Activated B cell treated with CpG ODN at 0.5 μM for 24 hours (primary cell): ENCODE measurements around the gene TMEM82. TPM values are rescaled to one million over a fixed set of nuclear protein-coding genes. Genes with fewer than 3 reads are reported as not detected.

Source experiments
- ATAC-seq: fragments of 200-7000 bp; cut with Tn5 transposase; one replicate; pipeline ENCODE4 v1.10.0; 2021; ENCODE audit warnings: low read depth, mild to moderate bottlenecking, moderate library complexity
- CTCF ChIA-PET: fragments of 350-600 bp; sonication (Branson Sonifier 250); formaldehyde crosslinking; loops from one replicate; lab custom pipeline; 2021; ENCODE audit warnings: antibody characterized with exemption; lab: Charles Lee
- POLR2A ChIA-PET: fragments of 350-600 bp; sonication (Branson Sonifier 250); formaldehyde crosslinking; loops from one replicate; lab custom pipeline; 2021; ENCODE audit warnings: antibody characterized with exemption; lab: Charles Lee
- DNase-seq: peaks from one replicate; pipeline ENCODE4 v3.0.0; 2022
- H3K27ac Mint-ChIP-seq: one replicate; pipeline ENCODE4 v1.8.0; 2020; ENCODE audit warnings: mixed read lengths
- H3K27me3 Mint-ChIP-seq: one replicate; pipeline ENCODE4 v1.8.0; 2021; ENCODE audit warnings: mixed read lengths
- H3K36me3 Mint-ChIP-seq: one replicate; pipeline ENCODE4 v1.8.0; 2021; ENCODE audit warnings: low read depth, mixed read lengths
- H3K4me1 Mint-ChIP-seq: one replicate; pipeline ENCODE4 v1.8.0; 2021; ENCODE audit warnings: mixed read lengths
- H3K4me3 Mint-ChIP-seq: one replicate; pipeline ENCODE4 v1.8.0; 2020; ENCODE audit warnings: mild to moderate bottlenecking, mixed read lengths
- H3K9me3 Mint-ChIP-seq: one replicate; pipeline ENCODE4 v1.8.0; 2020; ENCODE audit warnings: mixed read lengths
- CTCF ChIP-seq: fragments of 200-600 bp; IDR thresholded peaks from one replicate; pipeline ENCODE4 v1.8.0; 2022; ENCODE audit warnings: antibody characterized with exemption, mild to moderate bottlenecking
- intact Hi-C: fragments of 100-400 bp; cut with micrococcal nuclease; formaldehyde crosslinking; loops from one replicate; pipeline ENCODE4 v1.15.1; 2024
- total RNA-seq: library from RNA; stranded (reverse); gene quantifications from 2 replicates; pipeline ENCODE4 v1.2.3, GENCODE V29; 2022

TMEM82 gene
- total RNA-seq, 1 donor from 2014 or later: not detected

GRCh38 chr1:15740924-15741850 lies 1.1 kb upstream of the TMEM82 start:
- no peak for TF ChIP-seq CTCF
- DNase-seq (peak; percentile 66), ATAC-seq (peak; percentile 94)
- no peak overlapping the region for H3K27ac Mint-ChIP-seq
- POLR2A ChIA-PET: interaction anchor here (0.9 to 1.6 kb wide), 3 partner anchors 56 to 214 kb away, joined by 3 to 5 read pairs (median 4); partner anchors contain the start of genes DDI2 and DNAJC16
- no peaks in the 10 kb centered on the region for H3K27me3 Mint-ChIP-seq
- peaks cover 6% of the 10 kb centered on the region for H3K4me1 Mint-ChIP-seq
- H3K4me3 Mint-ChIP-seq: no peak overlapping the region
- CTCF ChIA-PET: interaction anchor here (0.6 to 1.9 kb wide), 10 partner anchors 20 to 418 kb away, joined by 3 to 11 read pairs (median 4); partner anchors contain the start of gene DNAJC16
- intact Hi-C loops: loop anchor here (1.0 to 10.0 kb wide), 7 partner anchors 44 to 614 kb away; partner anchors contain the start of gene CASP9
- no peaks in the 10 kb centered on the region for H3K36me3 Mint-ChIP-seq
- H3K9me3 Mint-ChIP-seq: no peaks in the 10 kb centered on the region

GRCh38 chr1:15744122-15744679 lies 1.9 kb downstream of the TMEM82 start:
- H3K9me3 Mint-ChIP-seq: no peaks in the 10 kb centered on the region
- no peak for DNase-seq
- no peak for ATAC-seq
- peaks cover 6% of the 10 kb centered on the region for H3K4me1 Mint-ChIP-seq
- intact Hi-C loops: loop anchor here (5.0 to 10.0 kb wide), 4 partner anchors 47 to 617 kb away; a partner anchor contains a TSS
- H3K27ac Mint-ChIP-seq: no peak overlapping the region
- no peak for TF ChIP-seq CTCF
- ChIA-PET POLR2A (no interaction called here), CTCF (no interaction called here)
- H3K36me3 Mint-ChIP-seq: no peaks in the 10 kb centered on the region
- no peaks in the 10 kb centered on the region for H3K27me3 Mint-ChIP-seq
- no peak overlapping the region for H3K4me3 Mint-ChIP-seq

GRCh38 chr1:15747378-15747777 lies 5.1 kb downstream of the TMEM82 start:
- no peaks in the 10 kb centered on the region for H3K9me3 Mint-ChIP-seq
- TF ChIP-seq CTCF: no peak
- H3K27ac Mint-ChIP-seq: no peak overlapping the region
- H3K27me3 Mint-ChIP-seq: no peaks in the 10 kb centered on the region
- POLR2A ChIA-PET: no interaction called here
- no peaks in the 10 kb centered on the region for H3K36me3 Mint-ChIP-seq
- no peak for DNase-seq
- intact Hi-C loops: loop anchor here (10.0 kb wide), 1 partner anchor 113 kb away; no protein-coding TSS in a partner anchor
- no peak for ATAC-seq
- H3K4me1 Mint-ChIP-seq: no peaks in the 10 kb centered on the region
- CTCF ChIA-PET: no interaction called here
- no peak overlapping the region for H3K4me3 Mint-ChIP-seq

GRCh38 chr1:15748264-15748663 lies 6.0 kb downstream of the TMEM82 start:
- Mint-ChIP-seq H3K9me3 (no peaks in the 10 kb centered on the region), H3K4me3 (no peak overlapping the region), H3K4me1 (no peaks in the 10 kb centered on the region), H3K27me3 (no peaks in the 10 kb centered on the region), H3K27ac (no peak overlapping the region), H3K36me3 (no peaks in the 10 kb centered on the region)
- ATAC-seq (no peak), DNase-seq (no peak)
- ChIA-PET CTCF (no interaction called here), POLR2A (no interaction called here)
- no peak for TF ChIP-seq CTCF
- intact Hi-C loops: loop anchor here (10.0 kb wide), 1 partner anchor 113 kb away; no protein-coding TSS in a partner anchor
